ENCODE measurements around the gene TTLL4. TPM values are rescaled to one million over a fixed set of nuclear protein-coding genes. Genes with fewer than 3 reads are reported as not detected.

TTLL4 gene
- total RNA-seq (2022; extraction: Qiagen RNA extraction; ENCODE audit: low read depth), result 25.3 to 30.7 TPM (median 28.6 TPM) in 5 replicates

GRCh38 chr2:218710687-218711549 lies at the start of gene TTLL4:
TSS of gene TTLL4 (plus strand) at chr2:218710835. CDS start at chr2:218737677, 26,842 bp downstream.

GRCh38 chr2:218671654-218672566 lies 38.7 kb upstream of the TTLL4 start, which contains the start of the genes RNF25 and STK36:
TSS of gene RNF25 (minus strand) at chr2:218672002. CDS start at chr2:218671970, 32 bp downstream.
TSS of gene STK36 (plus strand) at chr2:218672086. CDS start at chr2:218672830, 744 bp downstream.

GRCh38 chr2:218781691-218782527 lies 71.3 kb downstream of the TTLL4 start, which contains the start of gene CYP27A1:
TSS of gene CYP27A1 (plus strand) at chr2:218782147. CDS start at chr2:218782183, 36 bp downstream.

Other genes with a start within 250 kb of the TTLL4 start
- gene USP37, start 142.5 kb upstream of the TTLL4 start, total RNA-seq (2022; extraction: Qiagen RNA extraction; ENCODE audit: low read depth), result 4.8 to 7.4 TPM (median 6.3 TPM) in 5 replicates
- gene CNOT9, start 142.0 kb upstream of the TTLL4 start, total RNA-seq (2022; extraction: Qiagen RNA extraction; ENCODE audit: low read depth), result 41.8 to 53.3 TPM (median 49.7 TPM) in 5 replicates
- 0.26 to 0.69 TPM (median 0.31 TPM) in 5 replicates for gene PLCD4, start 102.9 kb upstream of the TTLL4 start, total RNA-seq (2022; extraction: Qiagen RNA extraction; ENCODE audit: low read depth)
- gene ZNF142, start 51.2 kb upstream of the TTLL4 start, total RNA-seq (2022; extraction: Qiagen RNA extraction; ENCODE audit: low read depth), result 15.5 to 21.3 TPM (median 19.5 TPM) in 5 replicates
- 38.3 to 50.3 TPM (median 44.1 TPM) in 5 replicates for gene BCS1L, start 51.2 kb upstream of the TTLL4 start, total RNA-seq (2022; extraction: Qiagen RNA extraction; ENCODE audit: low read depth)
- 39.0 to 58.2 TPM (median 47.7 TPM) in 5 replicates for gene RNF25, start 38.8 kb upstream of the TTLL4 start, total RNA-seq (2022; extraction: Qiagen RNA extraction; ENCODE audit: low read depth)
- gene STK36, start 38.7 kb upstream of the TTLL4 start, total RNA-seq (2022; extraction: Qiagen RNA extraction; ENCODE audit: low read depth), result 7.7 to 16.1 TPM (median 13.8 TPM) in 5 replicates
- gene CYP27A1, start 71.3 kb downstream of the TTLL4 start, total RNA-seq (2022; extraction: Qiagen RNA extraction; ENCODE audit: low read depth), result 0.03 to 0.34 TPM (median 0.19 TPM) in 4 of 5 replicates, not detected in the other
- not detected in 5 replicates for gene PRKAG3, start 121.0 kb downstream of the TTLL4 start, total RNA-seq (2022; extraction: Qiagen RNA extraction; ENCODE audit: low read depth)
- gene WNT6, start 149.0 kb downstream of the TTLL4 start, total RNA-seq (2022; extraction: Qiagen RNA extraction; ENCODE audit: low read depth), result 0.05 to 0.15 TPM (median 0.10 TPM) in 4 of 5 replicates, not detected in the other
- gene WNT10A, start 170.0 kb downstream of the TTLL4 start, total RNA-seq (2022; extraction: Qiagen RNA extraction; ENCODE audit: low read depth), result 0.11 TPM in 1 of 5 replicates, not detected in the others
- gene CDK5R2, start 248.8 kb downstream of the TTLL4 start, total RNA-seq (2022; extraction: Qiagen RNA extraction; ENCODE audit: low read depth), result 1.2 to 2.5 TPM (median 1.9 TPM) in 5 replicates

Measured in A549 treated with DMSO at 1 μM for 4 hours (cell line).